Kidney tubule cell (primary cell): Measurements from ENCODE around the gene GRIP1.

Experiments used
- DNase-seq: peaks from one replicate; pipeline ENCODE4 v3.0.0-alpha.2; 2018; ENCODE audit warnings: low spot score

GRIP1 gene

DNA sequence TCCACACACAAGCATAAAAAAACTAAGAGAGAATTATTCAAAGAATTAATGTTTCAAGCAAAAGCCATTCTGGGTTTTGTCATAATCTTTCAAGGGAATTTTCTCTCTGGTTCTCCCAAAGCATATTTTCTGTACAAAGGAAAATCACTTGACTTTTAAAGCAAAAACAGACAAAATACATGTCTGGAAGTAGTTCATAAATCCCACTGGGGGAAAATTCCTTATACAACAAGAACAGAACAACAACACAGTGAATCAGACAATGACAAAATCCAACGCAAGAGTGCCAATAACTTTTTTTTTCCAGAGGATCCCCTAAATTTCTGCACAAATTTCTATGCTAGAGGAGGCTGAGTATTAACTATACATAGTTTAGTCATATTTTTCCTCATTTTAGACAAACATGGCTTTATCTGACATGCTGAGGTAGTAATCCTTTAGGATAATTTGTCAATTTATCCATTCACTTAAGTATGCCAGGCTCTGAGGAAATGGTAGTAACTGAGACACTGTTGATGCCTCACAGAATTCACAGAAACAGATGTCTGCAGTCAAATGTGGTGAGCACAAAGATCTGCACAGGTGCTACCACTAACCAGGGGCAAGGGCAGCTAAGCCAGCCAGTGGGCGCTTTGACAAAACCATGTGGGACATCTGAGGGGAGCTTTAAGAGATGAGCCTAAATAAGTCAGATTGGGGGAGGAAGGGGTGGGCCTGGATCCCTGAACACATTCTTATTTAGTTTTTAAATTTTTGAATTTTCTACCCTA is 38.0 kb downstream of the GRIP1 start:
- no peak for DNase-seq

DNA sequence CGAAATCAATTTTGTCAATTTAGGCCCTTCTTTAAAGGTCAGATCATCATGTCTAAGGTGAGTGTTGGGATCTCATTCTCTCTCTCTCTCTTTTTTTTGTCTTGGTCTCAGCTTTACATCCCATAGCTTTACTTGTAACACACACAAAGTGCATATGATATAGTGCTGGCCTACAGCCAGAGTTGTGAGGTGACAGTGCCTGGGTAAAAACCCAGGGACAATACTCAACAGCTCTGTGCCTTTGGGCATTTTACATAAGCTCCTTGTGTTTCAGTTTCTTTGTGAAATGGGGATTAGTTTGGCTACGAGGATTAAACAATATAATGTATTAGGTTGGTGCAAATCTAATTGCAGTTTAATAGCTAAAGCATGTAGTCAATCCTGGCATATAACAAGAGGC is 40.2 kb downstream of the GRIP1 start:
- no peak for DNase-seq

DNA sequence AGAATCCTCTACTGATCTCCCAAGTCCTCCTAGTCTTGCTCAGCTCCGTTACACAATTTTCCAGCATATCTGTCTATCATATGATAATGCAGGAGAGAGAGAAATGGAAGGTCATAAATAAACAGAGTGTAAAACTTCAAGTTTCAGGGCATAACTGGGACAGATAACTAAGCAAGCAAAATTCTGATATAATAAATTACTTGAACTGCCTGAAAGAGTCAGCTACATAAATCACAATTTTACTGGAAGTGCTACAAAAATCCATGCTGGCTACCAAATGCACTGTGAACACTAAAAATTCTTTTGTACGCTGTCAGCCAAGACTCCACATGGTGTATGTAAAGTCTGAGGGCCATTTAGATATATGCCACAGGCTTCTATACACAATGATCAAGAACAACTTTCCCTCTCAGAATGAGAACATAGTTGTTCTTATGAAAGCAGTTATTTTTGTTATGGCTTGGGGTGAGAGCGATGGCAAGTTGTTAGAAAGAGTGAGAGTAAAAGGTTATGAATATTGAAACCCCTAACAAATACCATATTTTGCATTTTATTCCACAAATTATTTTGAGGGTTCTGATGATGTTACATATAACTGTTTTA is 41.1 kb downstream of the GRIP1 start:
- no peak for DNase-seq

DNA sequence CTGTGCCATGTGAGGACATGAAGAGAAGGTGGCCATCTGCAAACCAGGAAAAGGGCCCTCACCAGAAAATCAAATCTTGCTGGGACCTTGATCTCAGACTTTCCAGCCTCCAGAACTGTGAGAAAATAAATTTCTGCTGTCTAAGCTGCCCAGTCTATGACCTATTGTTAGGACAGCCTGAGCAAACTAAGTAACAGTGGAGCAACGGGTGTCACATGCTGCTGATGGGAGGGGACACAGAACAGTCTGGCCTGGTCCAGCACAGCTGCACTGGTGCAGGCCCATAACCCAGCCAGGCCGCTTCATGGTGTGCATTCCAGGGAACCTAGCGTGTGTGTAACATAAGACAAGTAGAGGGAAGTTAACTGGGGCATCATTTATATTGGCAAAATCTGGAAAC is 42.1 kb downstream of the GRIP1 start:
- no peak for DNase-seq

DNA sequence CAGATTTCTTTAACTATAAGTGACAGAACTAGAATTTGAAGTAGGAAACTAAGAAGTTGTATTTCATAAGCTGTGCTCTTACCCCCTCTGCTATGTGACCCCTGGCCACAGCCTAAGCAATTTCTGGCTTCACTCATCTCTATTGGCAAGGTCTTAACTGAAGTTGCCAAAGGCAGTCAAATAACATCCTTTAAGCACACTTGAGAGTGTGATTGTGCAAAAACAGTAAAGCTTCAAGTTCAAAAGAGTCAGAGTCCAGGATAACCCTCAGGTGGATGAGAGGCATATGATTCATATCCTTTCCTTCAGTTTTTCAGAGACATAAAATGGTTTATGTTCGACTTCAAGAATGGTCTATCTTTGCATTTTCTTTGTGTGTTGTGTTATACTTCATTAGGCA is 45.2 kb downstream of the GRIP1 start:
- DNase-seq: peak; percentile 53

DNA sequence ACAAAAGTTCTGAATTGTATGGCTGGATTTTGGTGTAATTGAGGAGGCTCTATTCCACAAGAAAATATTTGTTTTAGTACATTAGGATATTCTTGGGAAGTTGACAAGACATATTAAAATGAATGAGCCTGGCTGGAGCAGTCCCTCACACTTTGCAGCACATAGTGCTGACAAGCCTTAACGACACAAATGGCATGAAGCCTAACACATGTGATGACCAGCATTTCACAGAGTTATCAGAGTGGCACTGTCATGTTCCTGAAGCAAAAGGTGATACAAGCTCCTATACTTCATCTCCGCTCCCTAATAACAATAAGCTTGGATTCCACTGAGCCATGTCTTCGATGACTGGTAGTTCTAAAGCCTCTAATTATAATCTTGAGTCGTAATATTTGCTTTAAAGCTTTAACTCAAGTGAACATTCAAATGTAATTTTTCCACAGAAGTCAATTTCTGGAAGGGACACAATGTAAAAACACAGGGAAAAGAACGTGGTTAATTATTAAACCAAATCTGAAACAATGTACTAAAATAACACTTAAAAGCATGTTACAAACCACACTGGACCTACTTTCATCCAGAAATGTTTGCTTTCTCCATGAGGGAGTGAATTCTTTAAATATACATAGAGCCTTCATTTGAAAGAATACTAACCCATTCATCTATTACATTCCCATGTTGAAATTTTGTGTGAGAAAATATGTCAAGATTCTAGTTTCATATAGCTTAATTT is 49.6 kb downstream of the GRIP1 start:
- peak; percentile 44 for DNase-seq

DNA sequence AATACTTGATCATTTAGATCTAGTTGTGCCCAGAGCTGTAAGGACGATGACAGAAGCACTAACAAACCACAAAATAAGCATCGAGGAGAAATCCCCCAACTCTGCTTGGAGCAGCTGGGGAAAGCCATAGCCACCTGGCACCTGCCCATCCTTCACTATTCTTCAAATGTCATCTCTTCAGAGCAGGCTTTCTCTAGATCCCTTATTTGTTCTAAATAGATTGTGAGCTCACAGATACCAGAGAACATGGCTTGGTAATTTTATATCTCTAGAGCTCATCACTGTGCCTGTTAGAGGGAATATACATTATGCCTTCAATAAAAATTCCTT is 50.9 kb downstream of the GRIP1 start:
- no peak for DNase-seq

DNA sequence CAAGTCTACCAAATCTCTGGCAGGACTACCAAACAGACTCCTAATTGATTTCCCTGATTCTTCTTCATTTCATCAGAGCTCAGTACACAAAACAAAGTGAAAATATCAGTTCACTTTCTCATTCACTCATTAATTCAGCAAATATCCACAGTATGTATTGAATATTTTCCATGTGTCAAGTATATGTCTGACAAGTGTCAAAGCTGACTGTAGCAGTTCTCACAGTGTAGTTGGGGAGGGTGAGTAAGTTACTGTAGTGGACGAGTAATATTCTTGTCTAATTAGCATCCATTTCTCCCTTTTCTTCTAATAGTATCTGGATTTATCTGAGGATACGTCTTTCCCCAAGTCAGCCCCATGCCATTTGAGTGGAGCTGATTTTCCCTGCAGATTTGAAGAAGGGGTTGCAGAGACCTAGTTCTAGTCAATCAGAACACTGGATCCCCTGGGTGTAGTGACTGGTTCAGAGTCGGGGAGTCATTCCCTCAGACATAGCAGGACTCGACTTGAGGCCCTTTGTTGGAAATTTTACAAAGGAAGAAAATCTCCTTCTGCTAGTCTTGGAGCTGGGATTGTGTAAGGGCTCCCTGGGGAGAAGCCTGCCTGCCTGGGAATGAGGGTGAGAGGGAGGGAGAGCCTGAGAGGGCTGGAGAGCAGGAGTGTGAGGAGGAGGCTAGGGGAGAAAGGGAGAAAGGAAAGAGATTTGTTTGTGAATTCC is 51.4 kb downstream of the GRIP1 start:
- no peak for DNase-seq

DNA sequence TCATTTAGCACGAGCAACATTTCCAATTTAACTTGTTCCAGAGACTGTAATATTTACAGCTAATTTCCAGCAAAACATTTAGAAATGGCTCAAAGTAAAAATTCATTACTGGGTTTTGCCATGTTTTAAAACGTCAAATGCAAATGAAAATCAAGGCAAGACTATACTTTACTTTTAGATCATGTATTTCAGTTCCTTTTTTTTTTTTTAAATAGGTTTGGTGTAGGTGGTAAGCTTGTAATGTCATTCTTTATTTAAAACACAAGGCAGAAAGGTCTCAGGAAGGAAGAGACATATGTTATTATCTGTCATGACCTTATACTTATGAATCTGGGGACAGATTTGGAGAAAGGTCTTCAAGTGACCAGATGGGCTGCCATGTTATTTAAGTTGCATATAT is 54.1 kb downstream of the GRIP1 start:
- DNase-seq: no peak

DNA sequence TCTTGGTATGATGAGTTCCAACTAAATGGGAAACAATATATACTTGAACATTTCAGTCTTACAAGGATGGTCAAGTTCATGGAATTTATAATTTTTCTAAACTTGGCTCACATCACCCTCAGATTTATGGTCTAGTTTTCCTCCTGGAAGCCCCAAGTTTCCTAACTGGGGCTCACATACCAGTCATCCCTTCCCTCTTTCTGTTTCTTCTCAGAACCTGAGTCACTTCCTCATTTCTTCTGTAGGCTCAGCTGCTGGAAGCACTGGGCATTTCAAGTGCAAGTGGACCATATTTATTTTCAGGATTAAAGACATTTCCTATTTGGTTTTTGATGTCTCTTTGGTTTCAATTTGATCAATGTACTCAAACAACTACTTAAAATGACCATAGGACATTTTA is 55.4 kb downstream of the GRIP1 start:
- DNase-seq: peak; percentile 62

DNA sequence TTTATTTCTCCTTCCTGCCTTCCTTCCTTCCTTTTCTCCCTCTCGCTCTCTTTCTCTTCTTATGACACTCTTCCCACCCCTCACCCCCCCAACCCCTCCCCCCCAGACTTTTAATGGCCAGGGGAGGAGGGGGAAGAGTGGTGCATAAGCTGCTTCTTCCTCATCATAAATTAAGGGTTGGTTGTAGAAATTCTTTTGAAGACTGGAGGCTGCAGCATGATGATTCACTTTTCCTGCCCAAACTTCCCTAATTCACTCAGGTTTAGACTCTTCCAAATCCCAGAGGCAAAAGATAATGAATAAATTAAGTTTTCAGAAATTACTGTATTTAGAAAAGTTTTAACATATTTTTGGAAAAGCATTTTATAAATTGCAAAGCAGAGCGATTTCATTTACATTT is 58.2 kb downstream of the GRIP1 start:
- DNase-seq: peak; percentile 6

DNA sequence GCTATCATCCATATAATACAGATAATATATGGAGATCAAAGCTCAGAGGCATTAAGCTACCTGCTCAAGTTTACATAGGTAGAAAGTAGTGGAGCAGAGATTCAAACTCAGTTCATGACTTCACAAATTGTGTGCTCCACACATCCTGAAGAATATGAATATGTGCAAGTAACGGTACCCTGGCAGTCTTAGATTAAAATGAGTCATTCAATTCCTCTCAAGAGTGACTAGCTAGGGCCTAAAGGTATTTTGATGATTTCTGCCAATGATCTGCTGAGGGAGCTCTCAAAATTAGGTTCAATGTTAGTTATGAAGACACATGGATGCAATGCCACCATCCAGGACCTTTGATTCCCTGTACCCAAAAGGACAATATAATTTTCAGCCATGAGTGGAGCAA is 58.9 kb downstream of the GRIP1 start:
- DNase-seq: peak; percentile 30

DNA sequence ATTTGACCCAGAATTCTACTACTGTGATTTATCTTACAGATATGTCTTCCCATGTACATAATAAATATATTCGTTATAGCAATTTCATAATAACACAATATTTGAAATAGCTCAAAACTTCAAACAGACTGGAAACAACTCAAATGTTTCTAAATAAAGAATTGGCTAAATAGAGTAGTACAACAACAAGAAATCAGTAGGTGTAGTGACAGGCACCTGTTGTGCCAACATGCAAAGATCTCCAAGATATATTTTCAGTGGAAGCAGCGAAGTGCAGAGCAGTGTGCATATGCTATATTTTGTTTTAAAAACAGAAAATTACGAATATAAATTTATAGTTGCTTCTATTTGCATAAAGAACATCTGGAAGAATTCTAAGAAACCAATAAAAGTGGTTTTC is 60.9 kb downstream of the GRIP1 start:
- DNase-seq: no peak

DNA sequence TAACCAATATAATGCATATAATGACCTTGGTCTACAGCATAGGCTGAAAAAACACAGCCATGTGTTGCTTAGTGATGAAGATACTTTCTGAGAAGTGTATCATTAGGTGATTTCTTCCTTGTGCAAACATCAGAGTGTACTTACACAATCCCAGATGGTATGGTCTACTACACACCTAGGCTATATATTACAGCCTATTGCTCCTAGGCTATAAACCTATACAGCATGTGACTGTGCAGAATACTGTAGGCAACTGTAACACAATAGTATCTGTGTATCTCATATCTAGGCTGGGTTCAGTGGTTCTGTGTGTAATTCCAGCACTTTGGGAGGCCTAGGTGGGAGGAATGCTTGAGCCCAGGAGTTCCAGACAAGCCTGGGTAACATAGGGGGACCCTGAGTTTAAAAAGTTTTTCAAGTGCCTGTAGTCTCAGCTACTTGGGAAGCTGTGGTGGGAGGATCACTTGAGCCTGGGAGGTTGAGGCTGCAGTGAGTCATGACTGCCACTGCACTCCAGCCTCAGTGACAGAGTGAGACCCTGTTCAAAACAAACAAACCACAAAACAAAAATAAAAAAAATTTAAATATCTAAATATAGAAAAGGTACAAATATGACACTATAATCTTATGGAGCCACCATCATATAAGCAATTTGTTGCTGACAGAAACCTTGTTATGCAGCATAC is 66.6 kb downstream of the GRIP1 start:
- no peak for DNase-seq

DNA sequence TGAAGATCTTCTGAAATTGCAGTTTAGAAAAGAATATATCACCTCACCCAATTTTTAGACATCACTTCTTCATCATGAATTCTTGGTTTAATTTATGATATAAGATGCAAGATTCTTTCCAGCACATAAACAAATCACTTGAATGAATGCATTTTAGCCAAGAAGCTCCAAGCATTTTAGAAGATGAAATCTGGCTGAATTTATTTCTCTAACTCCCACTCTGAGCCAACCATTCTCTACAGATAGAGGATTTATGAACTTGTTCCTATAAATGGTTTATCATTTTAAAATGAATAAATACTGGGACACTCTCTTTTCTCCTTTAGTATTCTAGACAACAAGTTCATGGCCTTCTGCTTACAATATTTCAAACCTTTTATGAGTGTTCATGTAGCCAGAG is 71.7 kb downstream of the GRIP1 start:
- no peak for DNase-seq

DNA sequence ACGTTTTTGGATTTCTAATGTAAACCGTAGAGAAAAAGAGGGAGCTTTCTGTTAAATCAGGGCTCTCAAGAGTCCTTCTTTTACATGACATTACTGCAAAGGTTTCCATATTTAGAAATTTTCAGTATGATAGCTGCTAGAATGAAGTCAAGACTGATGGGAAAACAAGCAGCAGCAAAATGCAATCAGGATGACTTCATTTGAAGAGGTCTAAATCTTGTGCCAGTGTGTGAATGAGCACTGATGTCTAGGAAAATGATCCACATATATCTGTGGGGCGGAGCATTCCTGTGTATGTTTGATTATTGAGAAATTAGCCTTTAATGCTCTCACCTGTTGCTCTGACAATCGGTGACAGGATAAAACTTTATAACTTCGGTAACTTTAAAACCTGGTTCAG is 73.6 kb downstream of the GRIP1 start:
- no peak for DNase-seq

DNA sequence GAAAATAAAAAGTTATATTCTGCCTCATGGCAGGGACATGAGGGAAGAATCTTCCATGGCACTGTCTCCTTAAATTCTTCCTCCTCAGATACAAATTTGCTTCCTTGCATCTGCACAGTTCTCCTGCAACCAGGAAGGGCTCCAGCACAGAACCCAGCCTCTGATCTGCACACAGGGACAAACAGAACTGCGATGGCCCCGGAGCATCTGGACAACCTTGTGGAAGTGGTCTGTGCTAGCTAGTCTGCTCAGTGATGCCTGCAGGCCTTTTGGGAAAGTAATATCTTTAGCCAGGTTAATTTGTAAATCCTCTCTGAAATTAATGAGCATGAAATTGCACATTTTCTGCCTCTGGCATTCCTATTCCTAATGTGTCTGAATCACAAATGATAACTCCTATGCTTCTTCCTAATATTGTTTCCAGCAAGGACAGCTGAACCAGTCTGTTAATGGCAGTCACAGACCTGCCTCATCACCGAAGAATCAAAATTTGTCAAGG is 74.8 kb downstream of the GRIP1 start:
- DNase-seq: peak; percentile 6

DNA sequence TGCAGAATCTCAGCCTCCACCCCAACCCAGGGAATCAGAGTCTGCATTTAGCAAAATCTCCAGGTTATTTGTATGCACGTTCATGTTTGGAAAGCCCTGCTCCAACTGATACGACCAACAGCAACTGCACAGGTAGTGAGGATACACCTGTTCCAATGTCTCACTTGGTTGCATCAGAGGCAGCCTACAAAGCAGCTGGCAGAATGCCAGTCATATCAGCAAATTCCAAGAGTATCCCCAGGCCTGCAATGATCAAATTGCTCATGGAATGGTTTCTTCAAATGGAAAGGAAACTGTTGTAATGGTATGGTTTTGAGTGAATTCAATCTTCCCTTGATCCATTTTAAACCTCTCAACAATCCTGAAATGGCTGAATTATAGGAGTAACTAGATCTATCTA is 75.4 kb downstream of the GRIP1 start:
- peak; percentile 81 for DNase-seq

DNA sequence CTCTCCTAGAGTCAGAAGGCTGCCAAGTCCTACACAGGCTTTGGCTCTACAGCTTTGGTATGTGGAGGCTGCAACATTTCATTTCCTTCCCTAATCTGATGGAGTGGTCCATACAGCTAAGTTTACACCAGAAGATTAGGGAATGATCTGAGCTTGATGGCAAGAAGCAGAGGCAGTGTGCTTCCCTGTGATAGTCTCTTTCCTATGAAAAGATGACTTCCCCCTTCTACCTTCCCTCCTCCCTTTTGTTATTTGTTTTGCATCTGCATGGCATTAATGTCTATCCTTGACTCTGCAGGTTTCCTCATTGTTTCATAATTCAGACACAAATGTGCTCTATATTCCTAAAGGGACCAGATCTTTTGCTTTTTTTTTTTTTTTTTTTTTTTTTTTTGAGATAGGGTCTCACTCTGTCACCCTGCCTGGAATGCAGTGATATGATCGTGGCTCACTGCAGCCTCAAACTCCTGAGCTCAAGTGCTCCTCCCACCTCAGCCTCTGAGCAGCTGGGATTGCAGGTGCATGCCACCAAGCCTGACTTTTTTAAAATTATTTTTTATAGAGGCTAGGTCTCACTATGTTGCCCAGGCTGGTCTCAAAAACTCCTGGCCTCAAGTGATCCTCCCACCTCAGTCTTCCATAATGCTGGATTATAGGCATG is 76.3 kb downstream of the GRIP1 start:
- DNase-seq: peak; percentile 23

DNA sequence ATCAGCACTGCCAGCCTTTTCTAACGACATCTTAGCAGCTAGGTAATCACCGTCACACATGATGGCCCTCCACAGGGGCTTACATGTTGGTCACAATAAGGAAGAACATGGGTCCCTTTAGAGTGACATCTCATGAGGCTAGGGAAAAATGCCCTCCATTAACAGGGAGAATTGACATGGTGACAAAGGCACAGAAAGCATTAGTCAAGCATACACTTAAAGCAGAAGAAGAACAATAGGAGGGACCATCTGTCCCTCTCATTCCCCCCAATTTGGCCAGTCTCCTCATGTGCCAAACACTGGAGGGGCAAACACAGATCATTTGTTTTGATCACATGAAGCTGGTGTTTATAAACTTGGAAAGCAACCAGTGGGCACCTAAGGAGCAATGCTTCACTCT is 78.0 kb downstream of the GRIP1 start:
- DNase-seq: no peak

DNA sequence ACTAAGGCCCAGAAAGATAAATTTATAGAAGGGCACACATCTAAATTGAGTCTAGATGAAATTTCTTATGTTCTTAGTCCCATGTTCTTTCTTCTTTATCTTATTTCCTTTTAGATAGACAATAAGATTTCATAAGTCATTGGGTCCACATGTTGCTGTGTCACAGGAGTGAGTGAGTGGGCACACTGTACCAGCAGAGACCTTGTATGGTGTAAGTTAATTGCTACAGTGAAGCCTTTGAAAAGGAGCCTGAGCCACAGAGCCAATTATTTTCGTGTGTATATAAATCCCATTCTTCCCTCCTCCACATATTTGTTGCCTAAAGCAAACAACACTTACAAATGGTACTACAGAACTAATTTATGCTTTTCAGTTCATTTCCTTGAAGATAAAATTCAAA is 79.1 kb downstream of the GRIP1 start:
- no peak for DNase-seq

DNA sequence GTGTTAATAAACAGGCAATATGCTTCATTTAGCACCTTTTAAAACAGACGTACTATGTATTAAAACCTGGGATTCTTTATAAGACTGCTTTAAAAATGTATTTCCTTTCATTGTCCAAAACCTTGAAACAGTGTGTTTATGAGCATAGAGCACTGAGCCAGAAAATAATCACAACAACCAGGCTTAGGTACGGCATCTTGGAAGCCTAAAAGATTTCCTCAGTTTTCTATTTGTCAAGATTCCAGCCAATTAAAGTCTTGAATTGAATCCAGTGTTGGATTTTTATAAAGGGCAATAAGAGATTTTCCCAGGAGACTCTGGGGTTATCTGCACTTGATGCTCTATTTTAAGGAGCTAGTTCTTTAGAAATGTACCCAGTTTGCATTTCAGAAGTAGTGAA is 80.3 kb downstream of the GRIP1 start:
- DNase-seq: no peak
